MM.1S (cell line): ENCODE measurements around the gene SFRP5.

Source experiments
- EZH2 ChIP-seq: fragments of 300-600 bp; sonication (generic); optimal IDR thresholded peaks from 2 replicates; pipeline ENCODE3; 2017; ENCODE audit warnings: low read depth, mild to moderate bottlenecking, antibody characterized with exemption, low read length, mixed read lengths
- TF ChIP-seq, protein P1 (sequence below): fragments of 300-600 bp; sonication (generic); IDR thresholded peaks from 2 replicates; pipeline ENCODE4 v1.5.1; 2016; ENCODE audit warnings: antibody characterized with exemption, low read length, mixed read lengths

DNA sequence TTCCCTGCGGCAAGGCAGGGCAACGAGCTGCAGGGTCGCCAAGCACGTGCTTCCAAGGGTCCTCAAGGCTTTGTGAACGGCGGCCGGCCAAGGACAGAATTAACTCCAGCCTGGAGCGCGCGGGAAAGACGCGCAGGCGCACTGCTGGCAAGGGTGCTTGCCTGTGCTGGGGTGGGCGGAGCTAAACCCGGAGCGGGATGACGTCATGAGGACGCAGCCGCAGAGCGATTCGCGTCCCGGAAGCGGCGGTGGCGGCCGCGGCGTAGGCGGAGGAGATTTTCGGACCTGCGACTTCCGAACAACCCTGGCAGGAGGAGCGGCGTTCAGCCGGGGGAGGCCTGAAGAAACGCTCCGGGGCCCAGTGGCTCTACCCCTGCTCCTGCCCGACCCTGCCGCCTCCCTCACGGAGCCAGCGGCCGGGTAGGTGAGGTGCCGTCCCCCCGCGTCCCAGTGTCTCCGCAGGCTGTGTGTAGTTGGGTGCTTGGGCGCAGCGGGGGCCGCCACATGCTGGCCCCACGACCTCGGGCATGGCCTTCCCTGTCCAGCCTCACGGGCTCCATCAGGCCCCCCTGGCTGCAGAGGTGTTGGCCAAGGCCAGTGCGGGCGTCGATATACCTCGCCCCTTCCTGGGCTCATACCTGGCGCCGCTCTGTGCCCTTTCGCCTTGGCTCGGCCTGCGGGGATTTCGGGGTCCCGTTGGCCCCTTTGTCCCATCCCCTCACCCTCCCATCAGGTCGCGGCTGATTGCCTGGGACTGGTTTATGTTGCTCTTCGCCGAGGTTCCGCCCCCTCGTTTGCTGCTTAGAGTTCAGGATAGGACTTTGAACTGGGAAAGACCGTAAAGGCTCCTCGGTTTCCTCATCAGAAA, 34.7 kb downstream of the SFRP5 start, which contains the start of gene ZFYVE27:
- no peak for TF ChIP-seq EZH2
- TF ChIP-seq, protein P1, sequence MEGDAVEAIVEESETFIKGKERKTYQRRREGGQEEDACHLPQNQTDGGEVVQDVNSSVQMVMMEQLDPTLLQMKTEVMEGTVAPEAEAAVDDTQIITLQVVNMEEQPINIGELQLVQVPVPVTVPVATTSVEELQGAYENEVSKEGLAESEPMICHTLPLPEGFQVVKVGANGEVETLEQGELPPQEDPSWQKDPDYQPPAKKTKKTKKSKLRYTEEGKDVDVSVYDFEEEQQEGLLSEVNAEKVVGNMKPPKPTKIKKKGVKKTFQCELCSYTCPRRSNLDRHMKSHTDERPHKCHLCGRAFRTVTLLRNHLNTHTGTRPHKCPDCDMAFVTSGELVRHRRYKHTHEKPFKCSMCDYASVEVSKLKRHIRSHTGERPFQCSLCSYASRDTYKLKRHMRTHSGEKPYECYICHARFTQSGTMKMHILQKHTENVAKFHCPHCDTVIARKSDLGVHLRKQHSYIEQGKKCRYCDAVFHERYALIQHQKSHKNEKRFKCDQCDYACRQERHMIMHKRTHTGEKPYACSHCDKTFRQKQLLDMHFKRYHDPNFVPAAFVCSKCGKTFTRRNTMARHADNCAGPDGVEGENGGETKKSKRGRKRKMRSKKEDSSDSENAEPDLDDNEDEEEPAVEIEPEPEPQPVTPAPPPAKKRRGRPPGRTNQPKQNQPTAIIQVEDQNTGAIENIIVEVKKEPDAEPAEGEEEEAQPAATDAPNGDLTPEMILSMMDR, result no peak
